Small intestine (tissue), 7 donors: ENCODE results near the gene FARP2. TPM values are rescaled to one million over a fixed set of nuclear protein-coding genes. Genes with fewer than 3 reads are reported as not detected.
A peak's percentile ranks its signal among the peaks of the same experiment; 100 is the strongest.

Experiments used
- DNase-seq, 2 donors: peaks; one replicate each; pipeline versions ENCODE4 v3.0.0 to v3.0.0-alpha.2; 2013
- FAIRE-seq: peaks from 2 replicates; lab custom pipeline; 2012; peaks lifted over from hg19 to GRCh38; lab: Jason Lieb, UNC
- H3K27ac ChIP-seq, 3 donors: one replicate each; pipeline ENCODE4 v1.5.1; 2013; ENCODE audit warnings: low read length in 2 of 3, mild to moderate bottlenecking in 2 of 3, control low read depth in 1 of 3, inconsistent platforms in 1 of 3, low read depth in 1 of 3, moderate library complexity in 1 of 3
- H3K27me3 ChIP-seq, 3 donors: one replicate each; pipeline ENCODE4 v1.6.1; 2013; ENCODE audit warnings: low read length in 3 of 3, inconsistent platforms in 1 of 3; ENCODE audit not compliant: control insufficient read depth in 3 of 3, insufficient read depth in 3 of 3
- H3K36me3 ChIP-seq, 3 donors: one replicate each; pipeline ENCODE4 v1.6.1; 2013; ENCODE audit warnings: low read length in 3 of 3, inconsistent platforms in 1 of 3, low read depth in 1 of 3, mild to moderate bottlenecking in 1 of 3, moderate library complexity in 1 of 3; ENCODE audit not compliant: control insufficient read depth in 3 of 3, insufficient read depth in 2 of 3
- H3K4me1 ChIP-seq, 3 donors: one replicate each; pipeline ENCODE4 v1.6.1; 2013; ENCODE audit warnings: low read length in 2 of 3, inconsistent platforms in 1 of 3, low read depth in 1 of 3, mild to moderate bottlenecking in 1 of 3, moderate library complexity in 1 of 3; ENCODE audit not compliant: control insufficient read depth in 3 of 3, insufficient read depth in 2 of 3
- H3K4me3 ChIP-seq, 3 donors: one replicate each; pipeline ENCODE4 v1.5.1; 2013; ENCODE audit warnings: low read length in 3 of 3, control low read depth in 1 of 3, inconsistent platforms in 1 of 3, low read depth in 1 of 3, mild to moderate bottlenecking in 1 of 3, moderate library complexity in 1 of 3
- H3K9me3 ChIP-seq, 2 donors: one replicate each; pipeline ENCODE4 v1.6.1; 2013; ENCODE audit warnings: low read depth in 1 of 2, low read length in 1 of 2; ENCODE audit not compliant: control insufficient read depth in 2 of 2, insufficient read depth in 1 of 2
- WGBS, 3 donors: extraction: QIAGEN DNeasy Blood & Tissue Kit; methylation state at CpG; one replicate each; pipeline ENCODE4 v1.1.7; 2013; 5-methylcytosine and 5-hydroxymethylcytosine counted together
- polyA plus RNA-seq, 4 donors: library from polyadenylated mRNA; stranded (reverse) in 3 of 4; unstranded in 1 of 4; fragments of 200-250 nt in 3 of 4; fragments of 120-200 nt in 1 of 4; gene quantifications; one replicate each; pipeline versions ENCODE4 v1.2.1 to v1.2.3, GENCODE V29; 2013
- donor health status: healthy with polysubstance abuse.
- donor health status: control.
- donor health status: control.
- donor health status: Bipolar disorder and iron deficiency.
- donor health status: healthy.

The FARP2 gene
- polyA plus RNA-seq, 4 donors: 25.7 to 65.3 (median 49.8) TPM

GRCh38 chr2:241534293-241534692 lies 178.2 kb downstream of the FARP2 start:
- FAIRE-seq: no peak
- WGBS, 3 donors: 78 to 84% (median 79%) methylated on average over 7 of the region's 7 CpGs

GRCh38 chr2:241534701-241535375 lies 178.8 kb downstream of the FARP2 start:
- WGBS, 3 donors: 81 to 90% (median 84%) methylated on average over 16 to 17 of the region's 17 CpGs
- Histone ChIP-seq H3K27ac (no peak overlapping the region), H3K4me3 (no peak overlapping the region), H3K27me3 (peaks cover 0 to 9% (median 2%) of the 10 kb centered on the region in 3 donors), H3K4me1 (no peaks in the 10 kb centered on the region), H3K36me3 (no peaks in the 10 kb centered on the region), H3K9me3 (no peaks in the 10 kb centered on the region)
- FAIRE-seq (no peak), DNase-seq (no peak)

More at GRCh38 chr2:241534293-241534692, 178.2 kb downstream of the FARP2 start:
- Histone ChIP-seq H3K4me3 (no peak overlapping the region), H3K9me3 (no peaks in the 10 kb centered on the region), H3K27ac (no peak overlapping the region), H3K36me3 (no peaks in the 10 kb centered on the region), H3K4me1 (no peaks in the 10 kb centered on the region), H3K27me3 (peaks cover 0 to 5% (median 2%) of the 10 kb centered on the region in 3 donors)
- no peak for DNase-seq

GRCh38 chr2:241535871-241536655 lies 180.0 kb downstream of the FARP2 start:
- H3K27me3 ChIP-seq: peaks cover 0 to 10% (median 2%) of the 10 kb centered on the region in 3 donors
- no peak overlapping the region for H3K4me3 ChIP-seq
- H3K27ac ChIP-seq: no peak overlapping the region
- no peaks in the 10 kb centered on the region for H3K4me1 ChIP-seq
- H3K36me3 ChIP-seq: no peaks in the 10 kb centered on the region
- 52 to 57% (median 54%) methylated on average over 13 of the region's 13 CpGs for WGBS, 3 donors
- FAIRE-seq (no peak), DNase-seq (no peak)
- no peaks in the 10 kb centered on the region for H3K9me3 ChIP-seq

GRCh38 chr2:241538838-241539615 lies 182.9 kb downstream of the FARP2 start:
- peaks cover 0 to 30% (median 2%) of the 10 kb centered on the region in 3 donors for H3K27me3 ChIP-seq
- DNase-seq (no peak), FAIRE-seq (no peak)
- peaks cover 0 to 3% of the 10 kb centered on the region in 2 donors for H3K9me3 ChIP-seq
- peaks cover 0 to 4% (median 0%) of the 10 kb centered on the region in 3 donors for H3K4me1 ChIP-seq
- H3K36me3 ChIP-seq: no peaks in the 10 kb centered on the region
- no peak overlapping the region for H3K4me3 ChIP-seq
- H3K27ac ChIP-seq: no peak overlapping the region
- WGBS, 3 donors: 82 to 89% (median 86%) methylated on average over 15 of the region's 15 CpGs

GRCh38 chr2:241539616-241540374 lies 183.7 kb downstream of the FARP2 start:
- Histone ChIP-seq H3K4me3 (no peak overlapping the region), H3K27me3 (peaks cover 0 to 30% (median 2%) of the 10 kb centered on the region in 3 donors), H3K36me3 (no peaks in the 10 kb centered on the region), H3K4me1 (peaks cover 0 to 4% (median 0%) of the 10 kb centered on the region in 3 donors), H3K9me3 (peaks cover 0 to 3% of the 10 kb centered on the region in 2 donors), H3K27ac (no peak overlapping the region)
- DNase-seq (no peak), FAIRE-seq (no peak)
- WGBS, 3 donors: 92 to 95% (median 92%) methylated on average over 11 of the region's 11 CpGs

- H3K27ac ChIP-seq: no peak overlapping the region
- no peaks in the 10 kb centered on the region for H3K36me3 ChIP-seq
- WGBS, 3 donors: 23 to 56% (median 55%) methylated on average over 10 of the region's 10 CpGs
- H3K4me3 ChIP-seq: no peak overlapping the region
- peaks cover 0 to 3% of the 10 kb centered on the region in 2 donors for H3K9me3 ChIP-seq
- DNase-seq: peak in 1 of 2 donors; percentile 22
- FAIRE-seq: no peak
- peaks cover 0 to 4% (median 0%) of the 10 kb centered on the region in 3 donors for H3K4me1 ChIP-seq
- peaks cover 0 to 30% (median 2%) of the 10 kb centered on the region in 3 donors for H3K27me3 ChIP-seq
Observed at GRCh38 chr2:241540401-241540770, 184.3 kb downstream of the FARP2 start.

GRCh38 chr2:241540771-241541561 lies 184.9 kb downstream of the FARP2 start:
- Histone ChIP-seq H3K27me3 (peaks cover 0 to 30% (median 2%) of the 10 kb centered on the region in 3 donors), H3K27ac (no peak overlapping the region), H3K4me3 (peak overlapping the region in 1 of 3 donors; percentile 47), H3K9me3 (peaks cover 0 to 3% of the 10 kb centered on the region in 2 donors), H3K4me1 (peaks cover 0 to 4% (median 0%) of the 10 kb centered on the region in 3 donors), H3K36me3 (no peaks in the 10 kb centered on the region)
- DNase-seq (peak; percentile 54 to 69), FAIRE-seq (no peak)
- 5 to 8% (median 7%) methylated on average over 51 to 68 of the region's 68 CpGs for WGBS, 3 donors
